EH (cell line): ENCODE data around the gene ZNF534.
"Not testable (repeated sequence)": the region's sequence is repeated elsewhere in the genome, so short reads cannot be mapped to it uniquely, and the experiment has no call there.

ENCODE experiments used
- DNase-seq: peaks from one replicate; pipeline ENCODE4 v3.0.0-alpha.2; 2015; ENCODE audit warnings: low read depth

Gene ZNF534

DNA sequence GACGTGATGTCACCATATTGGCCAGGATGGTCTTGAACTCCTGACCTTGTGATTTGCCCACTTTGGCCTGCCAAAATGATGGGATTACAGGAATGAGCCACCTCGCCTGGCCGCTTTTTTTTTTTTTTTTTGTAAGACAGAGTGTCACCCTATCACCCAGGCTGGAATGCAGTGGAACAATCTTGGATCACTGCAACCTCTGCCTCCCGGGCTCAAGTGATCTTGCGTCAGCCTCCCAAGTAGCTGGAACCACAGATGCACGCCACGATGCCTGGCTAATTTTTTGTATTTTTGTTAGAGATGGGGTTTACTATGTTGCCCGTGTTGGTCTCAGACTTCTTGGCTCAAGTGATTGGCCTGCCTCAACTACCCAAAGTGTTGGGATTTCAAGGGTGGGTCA is 69.6 kb downstream of the ZNF534 start:
- no peak for DNase-seq

DNA sequence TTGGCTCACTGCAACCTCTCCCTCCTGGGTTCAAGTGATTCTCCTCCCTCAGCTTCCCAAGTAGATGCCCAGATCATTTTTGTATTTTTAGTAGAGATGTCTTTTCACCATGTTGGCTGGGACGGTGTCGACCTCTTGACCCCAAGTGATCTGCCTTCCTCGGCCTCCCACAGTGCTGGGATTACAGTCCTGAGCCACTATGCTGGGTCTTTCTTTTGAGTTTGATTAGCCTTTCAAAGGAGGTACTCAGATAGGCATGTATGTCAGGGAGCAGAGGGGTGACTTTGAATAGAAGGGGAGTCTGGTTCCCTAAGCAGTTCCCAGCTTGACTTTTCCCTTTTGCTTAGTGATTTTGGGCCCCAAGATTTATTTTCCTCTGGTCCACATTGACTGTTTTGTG is 71.5 kb downstream of the ZNF534 start:
- not testable (repeated sequence) for DNase-seq

DNA sequence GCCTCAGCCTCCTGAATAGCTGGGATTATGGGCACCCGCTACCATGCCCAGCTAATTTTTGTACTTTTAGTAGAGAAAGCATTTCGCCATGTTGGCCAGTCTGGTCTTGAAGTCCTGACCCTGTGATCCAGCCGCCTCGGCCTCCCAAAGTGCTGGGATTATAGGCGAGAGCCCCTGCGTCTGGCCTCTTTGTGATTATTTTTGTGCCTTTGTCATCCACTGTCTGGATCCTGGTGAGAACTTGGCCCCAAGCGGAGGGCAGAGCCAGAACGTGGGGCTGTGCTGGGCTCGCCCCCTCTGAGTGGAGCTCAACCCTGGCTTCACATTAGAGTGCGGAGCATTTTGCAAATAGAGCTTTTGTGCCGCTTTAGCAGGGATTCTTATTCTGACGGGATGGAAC is 72.0 kb downstream of the ZNF534 start:
- not testable (repeated sequence) for DNase-seq
